Ishikawa (cell line): ENCODE data around the gene POT1.

Experiments
- CEBPB ChIP-seq: IDR thresholded peaks from 2 replicates; pipeline ENCODE4 v1.6.1; 2012
- CREB1 ChIP-seq: IDR thresholded peaks from 2 replicates; pipeline ENCODE4 v1.6.1; 2012; ENCODE audit warnings: low read depth
- EGR1 ChIP-seq: IDR thresholded peaks from 2 replicates; pipeline ENCODE4 v1.6.1; 2012
- EP300 ChIP-seq: IDR thresholded peaks from 2 replicates; pipeline ENCODE4 v1.6.1; 2012; ENCODE audit warnings: borderline replicate concordance
- FOXM1 ChIP-seq: IDR thresholded peaks from 2 replicates; pipeline ENCODE4 v1.6.1; 2012; ENCODE audit warnings: low read depth, borderline replicate concordance
- NFIC ChIP-seq: IDR thresholded peaks from 2 replicates; pipeline ENCODE4 v1.6.1; 2012
- RAD21 ChIP-seq: IDR thresholded peaks from 2 replicates; pipeline ENCODE4 v1.6.1; 2012; ENCODE audit warnings: low read depth
- TAF1 ChIP-seq: IDR thresholded peaks from 2 replicates; pipeline ENCODE4 v1.6.1; 2012; ENCODE audit warnings: low read depth, mild to moderate bottlenecking
- TCF12 ChIP-seq: IDR thresholded peaks from 2 replicates; pipeline ENCODE4 v1.6.1; 2012; ENCODE audit warnings: low read depth
- TEAD4 ChIP-seq: IDR thresholded peaks from 2 replicates; pipeline ENCODE4 v1.6.1; 2012
- YY1 ChIP-seq: IDR thresholded peaks from 2 replicates; pipeline ENCODE4 v1.6.1; 2012; ENCODE audit warnings: low read depth
- ZBTB7A ChIP-seq: IDR thresholded peaks from 2 replicates; pipeline ENCODE4 v1.6.1; 2012; ENCODE audit warnings: low read depth
- TF ChIP-seq, protein P1 (sequence below): IDR thresholded peaks from 2 replicates; pipeline ENCODE4 v1.6.1; 2012
- TF ChIP-seq, protein P2 (sequence below): IDR thresholded peaks from 2 replicates; pipeline ENCODE4 v1.6.1; 2012; ENCODE audit warnings: low read depth, mild to moderate bottlenecking
- TF ChIP-seq, protein P3 (sequence below): IDR thresholded peaks from 2 replicates; pipeline ENCODE4 v1.6.1; 2012

Gene POT1

DNA sequence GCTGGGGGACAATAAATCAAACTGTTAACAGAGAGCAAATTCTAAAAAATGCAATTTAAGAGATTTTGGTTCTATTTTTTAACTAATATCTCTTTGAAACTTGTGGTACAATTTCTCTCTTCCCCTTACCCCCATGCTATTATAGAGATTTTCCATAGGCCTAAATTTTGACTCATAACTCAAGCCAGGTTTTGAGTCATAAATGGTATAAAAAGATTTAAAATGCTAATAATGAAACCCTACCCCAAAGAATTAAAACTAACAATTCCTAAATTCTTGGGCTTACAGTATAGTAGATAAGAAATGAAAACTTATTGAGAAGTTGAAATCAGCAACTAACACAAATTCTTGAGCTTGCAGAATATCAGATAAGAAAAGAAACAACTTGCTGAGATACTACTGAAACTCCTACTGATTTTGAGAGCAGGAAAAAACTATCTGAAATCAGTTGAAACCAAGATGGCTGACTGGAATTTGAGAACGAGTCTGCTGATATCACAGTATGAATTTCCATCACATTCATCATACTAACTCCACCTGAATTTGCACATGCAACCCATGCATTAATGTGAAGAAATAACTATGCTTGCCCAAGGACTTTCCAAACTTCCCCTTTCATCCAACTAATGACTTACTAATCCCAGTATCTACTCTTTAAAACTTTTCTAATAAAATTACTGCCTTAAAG, 36.3 kb downstream of the POT1 start:
- TF ChIP-seq CEBPB (no peak), TEAD4 (no peak), EGR1 (no peak), NFIC (no peak), EP300 (no peak), YY1 (no peak), CREB1 (no peak), ZBTB7A (no peak), TAF1 (no peak)
- TF ChIP-seq, protein P1, sequence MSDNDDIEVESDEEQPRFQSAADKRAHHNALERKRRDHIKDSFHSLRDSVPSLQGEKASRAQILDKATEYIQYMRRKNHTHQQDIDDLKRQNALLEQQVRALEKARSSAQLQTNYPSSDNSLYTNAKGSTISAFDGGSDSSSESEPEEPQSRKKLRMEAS, result no peak

DNA sequence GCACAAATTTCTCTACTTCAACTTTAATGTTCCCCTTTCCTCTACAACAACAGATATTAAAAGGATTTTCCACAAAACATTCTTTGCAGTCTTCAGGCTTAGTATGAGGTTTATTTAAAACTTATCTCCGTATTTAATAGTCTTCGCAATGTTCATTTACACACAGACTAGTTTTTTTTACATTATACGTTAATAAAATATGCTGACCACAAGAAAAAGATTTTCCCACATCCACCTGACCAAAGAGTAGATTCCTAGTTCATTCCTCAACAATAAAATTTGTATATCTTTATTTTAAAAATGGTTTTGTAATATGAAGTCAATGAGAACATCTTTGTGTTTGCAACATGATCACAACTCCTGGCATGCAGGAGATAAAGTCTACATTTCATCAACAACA, 42.4 kb downstream of the POT1 start:
- TF ChIP-seq FOXM1 (no peak), TCF12 (no peak), EGR1 (no peak), TEAD4 (no peak), ZBTB7A (no peak), RAD21 (no peak), NFIC (no peak), CREB1 (no peak), EP300 (no peak)
- TF ChIP-seq, protein P1, result no peak
- TF ChIP-seq, protein P2, sequence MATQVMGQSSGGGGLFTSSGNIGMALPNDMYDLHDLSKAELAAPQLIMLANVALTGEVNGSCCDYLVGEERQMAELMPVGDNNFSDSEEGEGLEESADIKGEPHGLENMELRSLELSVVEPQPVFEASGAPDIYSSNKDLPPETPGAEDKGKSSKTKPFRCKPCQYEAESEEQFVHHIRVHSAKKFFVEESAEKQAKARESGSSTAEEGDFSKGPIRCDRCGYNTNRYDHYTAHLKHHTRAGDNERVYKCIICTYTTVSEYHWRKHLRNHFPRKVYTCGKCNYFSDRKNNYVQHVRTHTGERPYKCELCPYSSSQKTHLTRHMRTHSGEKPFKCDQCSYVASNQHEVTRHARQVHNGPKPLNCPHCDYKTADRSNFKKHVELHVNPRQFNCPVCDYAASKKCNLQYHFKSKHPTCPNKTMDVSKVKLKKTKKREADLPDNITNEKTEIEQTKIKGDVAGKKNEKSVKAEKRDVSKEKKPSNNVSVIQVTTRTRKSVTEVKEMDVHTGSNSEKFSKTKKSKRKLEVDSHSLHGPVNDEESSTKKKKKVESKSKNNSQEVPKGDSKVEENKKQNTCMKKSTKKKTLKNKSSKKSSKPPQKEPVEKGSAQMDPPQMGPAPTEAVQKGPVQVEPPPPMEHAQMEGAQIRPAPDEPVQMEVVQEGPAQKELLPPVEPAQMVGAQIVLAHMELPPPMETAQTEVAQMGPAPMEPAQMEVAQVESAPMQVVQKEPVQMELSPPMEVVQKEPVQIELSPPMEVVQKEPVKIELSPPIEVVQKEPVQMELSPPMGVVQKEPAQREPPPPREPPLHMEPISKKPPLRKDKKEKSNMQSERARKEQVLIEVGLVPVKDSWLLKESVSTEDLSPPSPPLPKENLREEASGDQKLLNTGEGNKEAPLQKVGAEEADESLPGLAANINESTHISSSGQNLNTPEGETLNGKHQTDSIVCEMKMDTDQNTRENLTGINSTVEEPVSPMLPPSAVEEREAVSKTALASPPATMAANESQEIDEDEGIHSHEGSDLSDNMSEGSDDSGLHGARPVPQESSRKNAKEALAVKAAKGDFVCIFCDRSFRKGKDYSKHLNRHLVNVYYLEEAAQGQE, result no peak
- TF ChIP-seq, protein P3, sequence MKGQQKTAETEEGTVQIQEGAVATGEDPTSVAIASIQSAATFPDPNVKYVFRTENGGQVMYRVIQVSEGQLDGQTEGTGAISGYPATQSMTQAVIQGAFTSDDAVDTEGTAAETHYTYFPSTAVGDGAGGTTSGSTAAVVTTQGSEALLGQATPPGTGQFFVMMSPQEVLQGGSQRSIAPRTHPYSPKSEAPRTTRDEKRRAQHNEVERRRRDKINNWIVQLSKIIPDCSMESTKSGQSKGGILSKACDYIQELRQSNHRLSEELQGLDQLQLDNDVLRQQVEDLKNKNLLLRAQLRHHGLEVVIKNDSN, result no peak

DNA sequence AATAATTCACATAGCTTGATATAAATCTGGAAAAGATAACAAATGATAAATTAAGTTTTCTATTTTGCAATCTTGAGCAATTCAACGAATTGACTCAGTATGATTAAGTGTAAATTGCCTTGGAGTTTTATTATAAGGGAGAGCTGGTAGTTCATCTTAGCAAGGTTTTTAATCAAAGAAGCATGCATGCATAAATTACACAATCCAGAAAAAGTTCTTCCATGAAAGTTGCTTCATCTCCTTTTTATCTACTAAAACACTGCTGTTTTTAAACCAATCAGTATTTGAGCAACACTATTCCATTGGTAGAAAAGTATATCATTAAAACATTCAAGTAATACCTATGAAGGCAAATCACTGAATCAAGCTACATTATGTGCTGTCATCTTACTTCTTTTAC, 47.6 kb downstream of the POT1 start:
- TF ChIP-seq YY1, result no peak
- TF ChIP-seq FOXM1, result no peak
- TF ChIP-seq, protein P2, result no peak
- TF ChIP-seq RAD21, result no peak
- TF ChIP-seq NFIC, result no peak
- no peak for TF ChIP-seq EP300
- TF ChIP-seq ZBTB7A, result no peak
- no peak for TF ChIP-seq TEAD4
- no peak for TF ChIP-seq TCF12
- TF ChIP-seq CEBPB, result no peak
- TF ChIP-seq, protein P1, result no peak
- TF ChIP-seq EGR1, result no peak
- TF ChIP-seq, protein P3, result no peak
- TF ChIP-seq CREB1, result no peak
- no peak for TF ChIP-seq TAF1

DNA sequence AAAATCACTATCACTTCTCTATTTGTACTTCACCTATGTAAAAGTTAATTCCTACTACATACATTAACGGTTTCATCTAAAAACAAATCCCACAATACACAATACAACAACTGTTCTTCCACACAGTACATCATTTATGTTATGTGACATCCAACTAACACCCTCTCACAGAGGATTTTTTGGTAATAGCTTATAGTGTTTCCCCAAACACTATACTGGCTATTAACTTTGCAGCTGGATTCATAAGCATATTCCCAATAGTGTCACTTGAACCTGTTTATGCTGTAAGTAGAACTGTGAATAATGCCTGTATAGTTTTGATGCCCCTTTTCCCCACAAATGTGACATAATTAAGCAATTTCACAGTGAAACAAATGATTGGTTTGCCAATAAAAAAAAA, 49.9 kb downstream of the POT1 start:
- TF ChIP-seq RAD21, result no peak
- no peak for TF ChIP-seq CREB1
- no peak for TF ChIP-seq TEAD4
- TF ChIP-seq TCF12, result no peak
- TF ChIP-seq, protein P2, result no peak
- TF ChIP-seq TAF1, result no peak
- TF ChIP-seq NFIC, result no peak
- no peak for TF ChIP-seq ZBTB7A
- no peak for TF ChIP-seq EP300
- TF ChIP-seq CEBPB, result no peak
- TF ChIP-seq FOXM1, result no peak
- TF ChIP-seq EGR1, result no peak
- TF ChIP-seq, protein P3, result no peak
- TF ChIP-seq YY1, result no peak
- TF ChIP-seq, protein P1, result no peak
